HepG2 (cell line): Measurements from ENCODE around the gene ITGB3. TPM values are rescaled to one million over a fixed set of nuclear protein-coding genes. Genes with fewer than 3 reads are reported as not detected.

Source experiments
- DNMT1 ChIP-seq: sonication (generic); formaldehyde crosslinking; IDR thresholded peaks from 2 replicates; pipeline ENCODE4 v1.5.1; 2020; ENCODE audit warnings: mild to moderate bottlenecking, missing genetic modification reagents
- JUND ChIP-seq: sonication (generic); formaldehyde crosslinking; IDR thresholded peaks from 2 replicates; pipeline ENCODE4 v1.8.0; 2022; ENCODE audit warnings: mild to moderate bottlenecking, missing genetic modification reagents
- KLF12 ChIP-seq: sonication (generic); formaldehyde crosslinking; IDR thresholded peaks from 2 replicates; pipeline ENCODE4 v1.4.0; 2020; ENCODE audit warnings: missing genetic modification reagents, borderline replicate concordance
- MAFF ChIP-seq: IDR thresholded peaks from 2 replicates; pipeline ENCODE4 v1.6.1; 2011; ENCODE audit warnings: low read depth, low read length, improper control_type of control experiment
- MAFK ChIP-seq, 2 experiments: IDR thresholded peaks in 1 of 2; conservative IDR thresholded peaks in 1 of 2; 2 replicates each; pipeline ENCODE4 v1.6.1; 2011; ENCODE audit warnings: improper control_type of control experiment in 2 of 2, low read length in 2 of 2
- POGZ ChIP-seq: sonication (generic); formaldehyde crosslinking; IDR thresholded peaks from 2 replicates; pipeline ENCODE4 v1.4.0; 2020; ENCODE audit warnings: mild to moderate bottlenecking, missing genetic modification reagents
- ZNF652 ChIP-seq: IDR thresholded peaks from 2 replicates; pipeline ENCODE4 v1.6.1; 2016; ENCODE audit warnings: low read depth, borderline replicate concordance
- polyA plus RNA-seq, 8 experiments: library from polyadenylated mRNA; depleted of rRNA in 3 of 8; stranded (reverse) in 7 of 8; unstranded in 1 of 8; fragments of >200 nt; fragmentation: Illumina TruSeq in 4 of 8; extraction: Trizol in 4 of 8; gene quantifications; 2 replicates each; pipeline versions ENCODE4 v1.2.1 to v1.2.3, GENCODE V29; 2011 to 2016; ENCODE audit warnings: low read depth in 4 of 8, missing spikeins in 1 of 8, mixed read lengths in 1 of 8; ENCODE audit not compliant: insufficient read depth in 1 of 8
- total RNA-seq, 5 experiments: library from RNA; depleted of rRNA; stranded (reverse); fragments of >200 nt; fragmentation: Illumina TruSeq; extraction: Trizol; gene quantifications; 2 replicates each; pipeline ENCODE4 v1.2.3, GENCODE V29; 2016; ENCODE audit warnings: low read depth in 1 of 5
- TF ChIP-seq, protein P1 (sequence below): sonication (generic); formaldehyde crosslinking; IDR thresholded peaks from 2 replicates; pipeline ENCODE4 v1.4.0; 2020; ENCODE audit warnings: mild to moderate bottlenecking, low read depth, missing genetic modification reagents
- TF ChIP-seq, protein P2 (sequence below): sonication (generic); formaldehyde crosslinking; IDR thresholded peaks from 2 replicates; pipeline ENCODE4 v1.4.0; 2020; ENCODE audit warnings: mild to moderate bottlenecking, low read depth, missing genetic modification reagents
- TF ChIP-seq, protein P3 (sequence below): sonication (generic); formaldehyde crosslinking; IDR thresholded peaks from 2 replicates; pipeline ENCODE4 v1.5.1; 2020; ENCODE audit warnings: mild to moderate bottlenecking, missing genetic modification reagents, moderate library complexity
- TF ChIP-seq, protein P4 (sequence below): sonication (generic); formaldehyde crosslinking; IDR thresholded peaks from 2 replicates; pipeline ENCODE4 v1.5.0; 2020; ENCODE audit warnings: mild to moderate bottlenecking, missing genetic modification reagents

The ITGB3 gene
- total and polyA plus RNA-seq, 2 of the 13 experiments (the other 11 are each of a cell fraction or from before 2014, with no cell fraction given): 0.09 to 0.31 TPM

DNA sequence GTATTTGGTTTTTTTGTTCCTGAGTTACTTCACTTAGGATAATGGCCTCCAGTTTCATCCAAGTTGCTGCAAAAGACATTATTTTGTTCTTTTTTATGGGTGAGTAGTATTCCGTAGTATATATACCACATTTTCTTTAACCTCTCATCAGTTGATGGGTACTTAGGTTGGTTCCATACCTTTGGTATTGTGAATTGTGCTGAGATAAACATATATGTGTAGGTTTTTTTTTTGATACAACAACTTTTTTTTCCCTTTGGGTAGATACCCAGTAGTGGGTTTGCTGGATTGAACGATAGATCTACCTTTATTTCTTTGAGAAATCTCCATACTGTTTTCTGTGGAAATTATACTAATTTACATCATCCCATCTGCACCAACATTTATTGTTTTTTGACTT lies 76.9 kb downstream of the ITGB3 start (continued):
- TF ChIP-seq, protein P1, sequence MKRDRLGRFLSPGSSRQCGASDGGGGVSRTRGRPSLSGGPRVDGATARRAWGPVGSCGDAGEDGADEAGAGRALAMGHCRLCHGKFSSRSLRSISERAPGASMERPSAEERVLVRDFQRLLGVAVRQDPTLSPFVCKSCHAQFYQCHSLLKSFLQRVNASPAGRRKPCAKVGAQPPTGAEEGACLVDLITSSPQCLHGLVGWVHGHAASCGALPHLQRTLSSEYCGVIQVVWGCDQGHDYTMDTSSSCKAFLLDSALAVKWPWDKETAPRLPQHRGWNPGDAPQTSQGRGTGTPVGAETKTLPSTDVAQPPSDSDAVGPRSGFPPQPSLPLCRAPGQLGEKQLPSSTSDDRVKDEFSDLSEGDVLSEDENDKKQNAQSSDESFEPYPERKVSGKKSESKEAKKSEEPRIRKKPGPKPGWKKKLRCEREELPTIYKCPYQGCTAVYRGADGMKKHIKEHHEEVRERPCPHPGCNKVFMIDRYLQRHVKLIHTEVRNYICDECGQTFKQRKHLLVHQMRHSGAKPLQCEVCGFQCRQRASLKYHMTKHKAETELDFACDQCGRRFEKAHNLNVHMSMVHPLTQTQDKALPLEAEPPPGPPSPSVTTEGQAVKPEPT (CRISPR knock-in tag): no peak
- TF ChIP-seq ZNF652 (CRISPR knock-in tag): no peak
- TF ChIP-seq POGZ (CRISPR knock-in tag): no peak
- TF ChIP-seq, protein P2, sequence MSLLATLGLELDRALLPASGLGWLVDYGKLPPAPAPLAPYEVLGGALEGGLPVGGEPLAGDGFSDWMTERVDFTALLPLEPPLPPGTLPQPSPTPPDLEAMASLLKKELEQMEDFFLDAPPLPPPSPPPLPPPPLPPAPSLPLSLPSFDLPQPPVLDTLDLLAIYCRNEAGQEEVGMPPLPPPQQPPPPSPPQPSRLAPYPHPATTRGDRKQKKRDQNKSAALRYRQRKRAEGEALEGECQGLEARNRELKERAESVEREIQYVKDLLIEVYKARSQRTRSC (CRISPR knock-in tag): no peak
- TF ChIP-seq JUND: no peak
- TF ChIP-seq, protein P3, sequence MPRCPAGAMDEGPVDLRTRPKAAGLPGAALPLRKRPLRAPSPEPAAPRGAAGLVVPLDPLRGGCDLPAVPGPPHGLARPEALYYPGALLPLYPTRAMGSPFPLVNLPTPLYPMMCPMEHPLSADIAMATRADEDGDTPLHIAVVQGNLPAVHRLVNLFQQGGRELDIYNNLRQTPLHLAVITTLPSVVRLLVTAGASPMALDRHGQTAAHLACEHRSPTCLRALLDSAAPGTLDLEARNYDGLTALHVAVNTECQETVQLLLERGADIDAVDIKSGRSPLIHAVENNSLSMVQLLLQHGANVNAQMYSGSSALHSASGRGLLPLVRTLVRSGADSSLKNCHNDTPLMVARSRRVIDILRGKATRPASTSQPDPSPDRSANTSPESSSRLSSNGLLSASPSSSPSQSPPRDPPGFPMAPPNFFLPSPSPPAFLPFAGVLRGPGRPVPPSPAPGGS: no peak
- TF ChIP-seq MAFF: peak; percentile 25; the same call in 1 of the 2 replicates
- TF ChIP-seq DNMT1 (CRISPR knock-in tag): no peak
- TF ChIP-seq, protein P4, sequence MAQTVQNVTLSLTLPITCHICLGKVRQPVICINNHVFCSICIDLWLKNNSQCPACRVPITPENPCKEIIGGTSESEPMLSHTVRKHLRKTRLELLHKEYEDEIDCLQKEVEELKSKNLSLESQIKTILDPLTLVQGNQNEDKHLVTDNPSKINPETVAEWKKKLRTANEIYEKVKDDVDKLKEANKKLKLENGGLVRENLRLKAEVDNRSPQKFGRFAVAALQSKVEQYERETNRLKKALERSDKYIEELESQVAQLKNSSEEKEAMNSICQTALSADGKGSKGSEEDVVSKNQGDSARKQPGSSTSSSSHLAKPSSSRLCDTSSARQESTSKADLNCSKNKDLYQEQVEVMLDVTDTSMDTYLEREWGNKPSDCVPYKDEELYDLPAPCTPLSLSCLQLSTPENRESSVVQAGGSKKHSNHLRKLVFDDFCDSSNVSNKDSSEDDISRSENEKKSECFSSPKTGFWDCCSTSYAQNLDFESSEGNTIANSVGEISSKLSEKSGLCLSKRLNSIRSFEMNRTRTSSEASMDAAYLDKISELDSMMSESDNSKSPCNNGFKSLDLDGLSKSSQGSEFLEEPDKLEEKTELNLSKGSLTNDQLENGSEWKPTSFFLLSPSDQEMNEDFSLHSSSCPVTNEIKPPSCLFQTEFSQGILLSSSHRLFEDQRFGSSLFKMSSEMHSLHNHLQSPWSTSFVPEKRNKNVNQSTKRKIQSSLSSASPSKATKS (CRISPR knock-in tag): no peak
- 0 out of 2 replicates have a peak, but pooled peaks have one; percentile 10 for TF ChIP-seq KLF12 (CRISPR knock-in tag)
- TF ChIP-seq MAFK (conservative IDR thresholded peaks at IDR 0.05 in 1 of 2, IDR thresholded peaks at IDR 0.05 in 1 of 2; ENCODE audit: low read length in 2 of 2): peak; percentile 12 to 61; a peak in 2 of 4 replicates
